Endothelial cell of umbilical vein (primary cell): ENCODE results near the gene PWWP2A. TPM values are rescaled to one million over a fixed set of nuclear protein-coding genes. Genes with fewer than 3 reads are reported as not detected.

Experiments
- BruUV-seq: library from RNA; stranded (reverse); fragments of 400-500 nt; replicated peaks from 2 replicates; lab custom pipeline; 2021; lab: Mats Ljungman, UMichigan
- CTCF ChIA-PET: fragments of 300-600, 350-600 bp; sonication (Branson Sonifier 250); formaldehyde crosslinking; loops from one replicate; lab custom pipeline; 2021; ENCODE audit warnings: antibody characterized with exemption, inconsistent platforms; lab: Charles Lee
- POLR2A ChIA-PET: fragments of 300-600, 350-600 bp; sonication (Branson Sonifier 250); formaldehyde crosslinking; loops from one replicate; lab custom pipeline; 2021; ENCODE audit warnings: antibody characterized with exemption, inconsistent platforms; lab: Charles Lee
- DNase-seq: peaks from one replicate; pipeline ENCODE4 v3.0.0-alpha.2; 2011; ENCODE audit warnings: low read depth, low spot score
- FAIRE-seq: peaks from 2 replicates; lab custom pipeline; 2011; peaks lifted over from hg19 to GRCh38; lab: Jason Lieb, UNC
- H2AFZ ChIP-seq: 2 replicates; pipeline ENCODE4 v1.6.0; 2012; ENCODE audit warnings: low read depth, low read length, control low read depth, inconsistent platforms
- H3K27ac ChIP-seq: 2 replicates; pipeline ENCODE4 v1.5.1; 2011; ENCODE audit warnings: low read depth, mild to moderate bottlenecking, control low read depth, low read length, moderate library complexity; ENCODE audit not compliant: insufficient read depth
- H3K27me3 ChIP-seq, 2 experiments: 2 replicates each; pipeline versions ENCODE4 v1.6.0 to v1.6.1; 2011; ENCODE audit warnings: low read length in 2 of 2, mixed read lengths in 1 of 2; ENCODE audit not compliant: control insufficient read depth in 2 of 2, insufficient read depth in 2 of 2
- H3K36me3 ChIP-seq, 2 experiments: 2 replicates in 1 of 2; 3 replicates in 1 of 2; pipeline ENCODE4 v1.5.1; 2011; ENCODE audit warnings: low read length in 2 of 2, mild to moderate bottlenecking in 1 of 2, moderate library complexity in 1 of 2; ENCODE audit not compliant: control insufficient read depth in 2 of 2, insufficient read depth in 2 of 2; ENCODE audit errors: extremely low read depth in 1 of 2
- H3K4me1 ChIP-seq: 3 replicates; pipeline ENCODE4 v1.5.1; 2011; ENCODE audit warnings: mild to moderate bottlenecking, low read length; ENCODE audit not compliant: control insufficient read depth, insufficient read depth; ENCODE audit errors: extremely low read depth
- H3K4me2 ChIP-seq: 2 replicates; pipeline ENCODE4 v1.6.1; 2011; ENCODE audit warnings: low read length, control low read depth, mixed read lengths; ENCODE audit not compliant: insufficient read depth
- H3K4me3 ChIP-seq, 3 experiments: fragments of 200-600 bp in 1 of 3; sonication (generic), shearing (Covaris generic) in 1 of 3; replicated peaks in 1 of 3; 2 replicates each; pipeline ENCODE4 v1.5.1; 2011 to 2016; ENCODE audit warnings: control low read depth in 3 of 3, low read length in 3 of 3, mild to moderate bottlenecking in 2 of 3, inconsistent platforms in 1 of 3, low read depth in 1 of 3, moderate library complexity in 1 of 3; ENCODE audit not compliant: insufficient read depth in 1 of 3
- H3K79me2 ChIP-seq: 2 replicates; pipeline ENCODE4 v1.6.0; 2012; ENCODE audit warnings: low read length, inconsistent platforms; ENCODE audit not compliant: control insufficient read depth, insufficient read depth
- H3K9ac ChIP-seq: replicated peaks from 2 replicates; pipeline ENCODE3; 2011; ENCODE audit warnings: low read length, control low read depth; ENCODE audit not compliant: insufficient read depth; ENCODE audit errors: extremely low read depth
- H3K9me1 ChIP-seq: replicated peaks from 3 replicates; pipeline ENCODE4 v1.6.0; 2011; ENCODE audit warnings: mild to moderate bottlenecking, low read length; ENCODE audit not compliant: control insufficient read depth, insufficient read depth; ENCODE audit errors: extremely low read depth
- H3K9me3 ChIP-seq: replicated peaks from 2 replicates; pipeline ENCODE4 v1.5.1; 2012; ENCODE audit warnings: low read length, inconsistent platforms; ENCODE audit not compliant: control insufficient read depth, insufficient read depth
- H4K20me1 ChIP-seq: replicated peaks from 2 replicates; pipeline ENCODE3; 2011; ENCODE audit warnings: mild to moderate bottlenecking, low read length; ENCODE audit not compliant: control insufficient read depth, insufficient read depth; ENCODE audit errors: extremely low read depth
- CTCF ChIP-seq, 2 donors: IDR thresholded peaks; 1 replicate in 1 of 2; 2 replicates in 1 of 2; pipeline ENCODE4 v1.5.1; 2011; ENCODE audit warnings: low read length in 2 of 2, mild to moderate bottlenecking in 2 of 2, moderate library complexity in 2 of 2, control low read depth in 1 of 2, inconsistent platforms in 1 of 2, low read depth in 1 of 2; ENCODE audit not compliant: insufficient read depth in 1 of 2; ENCODE audit errors: extremely low read depth in 1 of 2
- EZH2 ChIP-seq: IDR thresholded peaks from 2 replicates; pipeline ENCODE4 v1.6.1; 2012; ENCODE audit warnings: borderline replicate concordance, low read depth, mild to moderate bottlenecking, moderate library complexity, low read length, inconsistent platforms; ENCODE audit not compliant: severe bottlenecking
- FOS ChIP-seq: IDR thresholded peaks from 2 replicates; pipeline ENCODE4 v1.6.1; 2011; ENCODE audit warnings: mild to moderate bottlenecking, low read length, moderate library complexity, borderline replicate concordance; ENCODE audit not compliant: insufficient read depth
- GATA2 ChIP-seq: IDR thresholded peaks from 2 replicates; pipeline ENCODE4 v1.7.0; 2011; ENCODE audit warnings: low read depth, mild to moderate bottlenecking, moderate library complexity, mixed read lengths, low read length; ENCODE audit not compliant: insufficient read length, insufficient read depth
- JUN ChIP-seq: IDR thresholded peaks from 2 replicates; pipeline ENCODE4 v1.6.1; 2011; ENCODE audit warnings: borderline replicate concordance, low read depth; ENCODE audit not compliant: insufficient read length, insufficient read depth
- MAX ChIP-seq: IDR thresholded peaks from 2 replicates; pipeline ENCODE4 v1.6.1; 2011; ENCODE audit not compliant: insufficient read depth, insufficient read length
- MYC ChIP-seq: IDR thresholded peaks from one replicate; pipeline ENCODE4 v1.6.1; 2011; ENCODE audit warnings: mild to moderate bottlenecking, low read depth, low read length
- POLR2A ChIP-seq: IDR thresholded peaks from 2 replicates; pipeline ENCODE4 v1.6.1; 2012; ENCODE audit warnings: low read depth, mild to moderate bottlenecking, control low read depth, low read length
- POLR2AphosphoS5 ChIP-seq: IDR thresholded peaks from 2 replicates; pipeline ENCODE4 v1.6.1; 2012; ENCODE audit warnings: low read depth, mild to moderate bottlenecking, control low read depth, low read length, moderate library complexity; ENCODE audit not compliant: insufficient read depth
- dilution Hi-C: fragments of 300-500 bp; cut with MboI; formaldehyde crosslinking; loops from one replicate; pipeline ENCODE4 v1.15.0; 2019; ENCODE audit warnings: low sequenced_read_pairs; ENCODE audit not compliant: extremely low pct_ligation_motif_present
- intact Hi-C: fragments of 100-400 bp; cut with micrococcal nuclease; formaldehyde crosslinking; loops from one replicate; pipeline ENCODE4 v1.10.0; 2022
- polyA plus RNA-seq, 4 experiments: library from polyadenylated mRNA; depleted of rRNA in 3 of 4; stranded (reverse) in 3 of 4; unstranded in 1 of 4; fragments of >200 nt; gene quantifications; 2 replicates each; pipeline versions ENCODE4 v1.2.1 to v1.2.3, GENCODE V29; 2011 to 2012; ENCODE audit warnings: missing spikeins in 1 of 4
- total RNA-seq: library from RNA; stranded (reverse); gene quantifications from 2 replicates; pipeline ENCODE4 v1.2.3, GENCODE V29; 2021

PWWP2A gene
- total and polyA plus RNA-seq, 2 donors (not counting 3 experiments of a cell fraction or from before 2014, with no cell fraction given), result 4.6 to 19.3 TPM

- no peaks in the 10 kb centered on the region for H3K36me3 ChIP-seq
- CTCF ChIA-PET, result interaction anchor here (1.4 kb wide), 1 partner anchor 77 kb away, joined by 3 read pairs; no protein-coding TSS in a partner anchor
- no peak for TF ChIP-seq MAX
- TF ChIP-seq POLR2A, result no peak
- TF ChIP-seq FOS, result no peak
- no peak overlapping the region for H3K9ac ChIP-seq
- BruUV-seq, result no TSS peak
- no peak overlapping the region for H3K4me3 ChIP-seq
- no peaks in the 10 kb centered on the region for H3K27me3 ChIP-seq
- dilution Hi-C loops, result no loop called here
- H3K27ac ChIP-seq, result no peak overlapping the region
- no peak for DNase-seq
- H2AFZ ChIP-seq, result no peak overlapping the region
- POLR2A ChIA-PET, result no interaction called here
- H3K4me1 ChIP-seq, result peaks cover 2% of the 10 kb centered on the region
- no peak overlapping the region for H3K4me2 ChIP-seq
- no peaks in the 10 kb centered on the region for H4K20me1 ChIP-seq
- intact Hi-C loops, result no loop called here
- no peaks in the 10 kb centered on the region for H3K79me2 ChIP-seq
- no peaks in the 10 kb centered on the region for H3K9me1 ChIP-seq
- no peak for FAIRE-seq
- no peaks in the 10 kb centered on the region for H3K9me3 ChIP-seq
Observed at GRCh38 chr5:160158087-160158486, 38.8 kb upstream of the PWWP2A start.

GRCh38 chr5:160155017-160155750, 35.9 kb upstream of the PWWP2A start:
- Histone ChIP-seq H3K9me1 (no peaks in the 10 kb centered on the region), H3K27ac (no peak overlapping the region), H3K27me3 (no peaks in the 10 kb centered on the region), H4K20me1 (no peaks in the 10 kb centered on the region), H3K79me2 (no peaks in the 10 kb centered on the region), H3K4me1 (no peaks in the 10 kb centered on the region), H3K36me3 (no peaks in the 10 kb centered on the region), H3K4me3 (no peak overlapping the region), H3K9ac (no peak overlapping the region), H2AFZ (no peak overlapping the region), H3K9me3 (no peaks in the 10 kb centered on the region), H3K4me2 (no peak overlapping the region)
- no peak for FAIRE-seq
- CTCF ChIA-PET, result no interaction called here
- intact Hi-C loops, result no loop called here
- TF ChIP-seq MYC (no peak), FOS (no peak), EZH2 (no peak), CTCF (IDR thresholded peaks at IDR 0.05; ENCODE audit: extremely low read depth in 1 of 2, insufficient read depth in 1 of 2, low read depth in 1 of 2, low read length in 2 of 2) (no peak), GATA2 (no peak), POLR2AphosphoS5 (no peak), JUN (no peak), POLR2A (no peak), MAX (no peak)
- DNase-seq, result no peak
- POLR2A ChIA-PET, result no interaction called here
- no TSS peak for BruUV-seq
- dilution Hi-C loops, result no loop called here
